Measurements from ENCODE around the gene ETNPPL. TPM values are rescaled to one million over a fixed set of nuclear protein-coding genes. Genes with fewer than 3 reads are reported as not detected.

The ETNPPL gene
- total and polyA plus RNA-seq, 9 of the 15 experiments (the other 6 are each of a cell fraction or from before 2014, with no cell fraction given) = 0.06 to 0.14 TPM; not detected in 7

- 9% methylated on average over 4 of the region's 4 CpGs for WGBS (ENCODE audit: insufficient coverage, low coverage, missing lambda C conversion rate)
- BruUV-seq (replicated peaks) = no TSS peak
- H3K9ac ChIP-seq (ENCODE audit: insufficient read depth in 1 of 2, low read depth in 2 of 2, low read length in 2 of 2) = no peak overlapping the region
- in situ Hi-C loops (cut with MboI) (no loop called here), intact Hi-C loops (cut with micrococcal nuclease) (no loop called here)
- CTCF ChIA-PET (ENCODE audit: low intra/inter-chr PET ratio) = no interaction called here
- no peaks in the 10 kb centered on the region; a peak in 1 of 5 replicates for H3K4me1 ChIP-seq (replicated peaks in 1 of 2; ENCODE audit: control insufficient read depth in 2 of 2, insufficient read depth in 2 of 2, low read length in 2 of 2)
- H3K36me3 ChIP-seq (ENCODE audit: control insufficient read depth, insufficient read depth, low read length) = no peaks in the 10 kb centered on the region
- ATAC-seq (no peak), FAIRE-seq (no peak), DNase-seq (ENCODE audit: extremely low read depth in 1 of 4, low spot score in 3 of 4) (no peak)
- no peak overlapping the region for H3K4me2 ChIP-seq (ENCODE audit: insufficient read depth, low read length)
- H2AFZ ChIP-seq (ENCODE audit: low read depth, low read length) = no peak overlapping the region
- H3K4me3 ChIP-seq = no peak overlapping the region
- peaks cover 8% of the 10 kb centered on the region in 2 experiments; a peak in 3 of 5 replicates for H3K27me3 ChIP-seq (ENCODE audit: control insufficient read depth in 2 of 2, insufficient read depth in 2 of 2, low read length in 2 of 2)
- H4K20me1 ChIP-seq (replicated peaks; ENCODE audit: control insufficient read depth, insufficient read depth, low read length) = no peaks in the 10 kb centered on the region
- no peaks in the 10 kb centered on the region for H3K79me2 ChIP-seq (ENCODE audit: control insufficient read depth, insufficient read depth, low read length)
- POLR2A ChIA-PET = interaction anchor here (0.7 kb wide), 1 partner anchor 70 kb away, joined by 4 read pairs; no protein-coding TSS in a partner anchor
- H3K27ac ChIP-seq (ENCODE audit: extremely low read depth, low read depth, low read length) = no peak overlapping the region
- H3K9me3 ChIP-seq (replicated peaks; ENCODE audit: control insufficient read depth, insufficient read depth, low read depth, low read length) = no peaks in the 10 kb centered on the region
- no peaks in the 10 kb centered on the region for H3K9me1 ChIP-seq (ENCODE audit: control insufficient read depth, insufficient read depth, low read length)
- TF ChIP-seq POLR3G (IDR thresholded peaks at IDR 0.05; ENCODE audit: extremely low read depth, insufficient read length, insufficient replicate concordance) (no peak), KDM4B (IDR thresholded peaks at IDR 0.05; ENCODE audit: borderline replicate concordance in 2 of 2, low read depth in 1 of 2) (no peak), SMC3 (conservative IDR thresholded peaks at IDR 0.05; ENCODE audit: insufficient read depth, low read depth, low read length) (no peak), NELFE (IDR thresholded peaks at IDR 0.05; ENCODE audit: insufficient read depth, insufficient read length) (no peak), ZSCAN29 (IDR thresholded peaks at IDR 0.05) (no peak), ZFPM2 (CRISPR knock-in tag; IDR thresholded peaks at IDR 0.05) (no peak), HDAC1 (IDR thresholded peaks at IDR 0.05) (no peak), TGIF2 (CRISPR knock-in tag; IDR thresholded peaks at IDR 0.05) (no peak), HNRNPK (IDR thresholded peaks at IDR 0.05; ENCODE audit: low read depth, low read length, poor library complexity, severe bottlenecking) (no peak), E2F8 (IDR thresholded peaks at IDR 0.05; ENCODE audit: low read depth, partially characterized antibody) (no peak), BMI1 (IDR thresholded peaks at IDR 0.05; ENCODE audit: low read length) (no peak), EP400 (IDR thresholded peaks at IDR 0.05) (no peak), MCM5 (IDR thresholded peaks at IDR 0.05; ENCODE audit: low read depth) (no peak), XRCC3 (IDR thresholded peaks at IDR 0.05) (no peak), TEAD4 (IDR thresholded peaks at IDR 0.05; ENCODE audit: low read length) (no peak), TEAD4 (CRISPR knock-in tag; IDR thresholded peaks at IDR 0.05; ENCODE audit: borderline replicate concordance) (no peak), MAFF (IDR thresholded peaks at IDR 0.05; ENCODE audit: low read length) (no peak), HCFC1 (IDR thresholded peaks at IDR 0.05; ENCODE audit: low read depth, low read length) (no peak), MAFK (IDR thresholded peaks at IDR 0.05; ENCODE audit: low read length) (no peak), GTF2F1 (IDR thresholded peaks at IDR 0.05; ENCODE audit: low read depth, low read length) (no peak)
These were observed 48.0 kb downstream of the ETNPPL start for GRCh38 chr4:108714880-108715279.
